ENCODE data around the gene PLIN4. TPM values are rescaled to one million over a fixed set of nuclear protein-coding genes. Genes with fewer than 3 reads are reported as not detected.

The PLIN4 gene
- total RNA-seq, 1 experiment from 2014 or later: 1.8 TPM

GRCh38 chr19:4457654-4458395 is 60.5 kb downstream of the PLIN4 start, which contains the start of gene UBXN6:
Gene UBXN6, minus strand, starts transcription at chr19:4457794. Its CDS starts 97 bp downstream, at chr19:4457697.
- BruUV-seq (replicated peaks): no TSS peak
- intact Hi-C loops (cut with micrococcal nuclease): no loop called here
- POLR2A ChIA-PET: interaction anchor here (1.6 to 7.7 kb wide), 3 partner anchors 13 to 56 kb away, joined by 5 to 67 read pairs (median 15); partner anchors contain the start of genes CHAF1A and HDGFL2
- Mint-ChIP-seq H3K36me3 (ENCODE audit: insufficient read depth, unreplicated experiment) (peaks cover 27% of the 10 kb centered on the region), H3K27me3 (ENCODE audit: insufficient read depth, unreplicated experiment) (no peaks in the 10 kb centered on the region), H3K9me3 (ENCODE audit: unreplicated experiment) (no peaks in the 10 kb centered on the region), H3K4me1 (ENCODE audit: insufficient read depth, unreplicated experiment) (peaks cover 22% of the 10 kb centered on the region), H3K4me3 (ENCODE audit: unreplicated experiment) (peak within 1 kb of the TSS; percentile 86), H3K27ac (ENCODE audit: low read depth, unreplicated experiment) (peak within 1 kb of the TSS; percentile 85)
- CTCF ChIA-PET: interaction anchor here (0.7 kb wide), 2 partner anchors 121 to 178 kb away, joined by 3 read pairs; no protein-coding TSS in a partner anchor
- peak; percentile 97 for DNase-seq (ENCODE audit: unreplicated experiment)
- TF ChIP-seq CTCF (IDR thresholded peaks at IDR 0.05; ENCODE audit: unreplicated experiment): no peak

GRCh38 chr19:4456843-4457653 is 61.2 kb downstream of the PLIN4 start:
- CTCF ChIA-PET: interaction anchor here (0.5 to 0.8 kb wide), 4 partner anchors 14 to 460 kb away, joined by 3 to 5 read pairs (median 4); no protein-coding TSS in a partner anchor

DNA sequence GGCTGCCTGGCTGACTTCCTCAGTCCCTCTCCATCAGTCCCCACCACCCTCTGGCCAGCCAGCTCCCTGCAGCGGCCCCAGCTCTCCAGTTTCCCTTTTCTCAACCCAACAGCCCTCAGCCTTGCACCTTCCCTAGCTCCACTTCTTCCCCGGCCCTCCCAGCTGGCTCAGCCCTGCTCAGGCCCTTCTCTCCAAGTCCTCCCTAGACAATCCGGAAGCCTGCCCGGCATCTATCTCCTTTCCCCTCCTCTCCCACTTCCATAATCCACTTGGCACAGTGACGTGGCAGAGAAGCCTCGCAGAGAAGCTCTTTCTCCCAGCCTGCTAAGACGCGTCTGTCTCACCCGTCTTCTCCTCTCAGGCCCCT is 61.8 kb downstream of the PLIN4 start:
- POLR2A ChIA-PET: interaction anchor here (0.7 to 7.7 kb wide), 7 partner anchors 14 to 1165 kb away, joined by 3 to 67 read pairs (median 5); partner anchors contain the start of genes CHAF1A, DAPK3 and HDGFL2
- H3K27me3 Mint-ChIP-seq (ENCODE audit: insufficient read depth, unreplicated experiment): no peaks in the 10 kb centered on the region
- H3K9me3 Mint-ChIP-seq (ENCODE audit: unreplicated experiment): no peaks in the 10 kb centered on the region
- peaks cover 40% of the 10 kb centered on the region for H3K36me3 Mint-ChIP-seq (ENCODE audit: insufficient read depth, unreplicated experiment)
- H3K4me1 Mint-ChIP-seq (ENCODE audit: insufficient read depth, unreplicated experiment): peaks cover 22% of the 10 kb centered on the region
- no peak for TF ChIP-seq CTCF (IDR thresholded peaks at IDR 0.05; ENCODE audit: unreplicated experiment)
- peak overlapping the region; percentile 86 for H3K4me3 Mint-ChIP-seq (ENCODE audit: unreplicated experiment)
- DNase-seq (ENCODE audit: unreplicated experiment): peak; percentile 42
- CTCF ChIA-PET: interaction anchor here (0.5 to 0.8 kb wide), 3 partner anchors 15 to 459 kb away, joined by 3 to 5 read pairs (median 4); no protein-coding TSS in a partner anchor
- no TSS peak for BruUV-seq (replicated peaks)
- peak overlapping the region; percentile 85 for H3K27ac Mint-ChIP-seq (ENCODE audit: low read depth, unreplicated experiment)
- intact Hi-C loops (cut with micrococcal nuclease): no loop called here

More at GRCh38 chr19:4456843-4457653, 61.2 kb downstream of the PLIN4 start:
- intact Hi-C loops (cut with micrococcal nuclease): no loop called here
- no peak for TF ChIP-seq CTCF (IDR thresholded peaks at IDR 0.05; ENCODE audit: unreplicated experiment)
- no peaks in the 10 kb centered on the region for H3K27me3 Mint-ChIP-seq (ENCODE audit: insufficient read depth, unreplicated experiment)
- no TSS peak for BruUV-seq (replicated peaks)
- peaks cover 34% of the 10 kb centered on the region for H3K36me3 Mint-ChIP-seq (ENCODE audit: insufficient read depth, unreplicated experiment)
- H3K9me3 Mint-ChIP-seq (ENCODE audit: unreplicated experiment): no peaks in the 10 kb centered on the region
- peak; percentile 43 for DNase-seq (ENCODE audit: unreplicated experiment)
- H3K27ac Mint-ChIP-seq (ENCODE audit: low read depth, unreplicated experiment): peak overlapping the region; percentile 85
- POLR2A ChIA-PET: interaction anchor here (0.7 to 7.7 kb wide), 6 partner anchors 14 to 1164 kb away, joined by 3 to 67 read pairs (median 5); partner anchors contain the start of genes CHAF1A and HDGFL2
- H3K4me1 Mint-ChIP-seq (ENCODE audit: insufficient read depth, unreplicated experiment): peaks cover 22% of the 10 kb centered on the region
- H3K4me3 Mint-ChIP-seq (ENCODE audit: unreplicated experiment): peak overlapping the region; percentile 86

All from MCF 10A (cell line).